OCI-LY7 (cell line): ENCODE data around the gene ATP11A. TPM values are rescaled to one million over a fixed set of nuclear protein-coding genes. Genes with fewer than 3 reads are reported as not detected.

ENCODE experiments used
- BruUV-seq: library from RNA; stranded (reverse); fragments of 400-500 nt; replicated peaks from 2 replicates; lab custom pipeline; 2021; lab: Mats Ljungman, UMichigan
- CTCF ChIA-PET: fragments of 300-600 bp; sonication (Branson Sonifier 250); formaldehyde crosslinking; loops from one replicate; lab custom pipeline; 2022; ENCODE audit warnings: antibody characterized with exemption; ENCODE audit not compliant: unreplicated experiment; lab: Charles Lee
- POLR2A ChIA-PET: fragments of 300-600 bp; sonication (Branson Sonifier 250); formaldehyde crosslinking; loops from one replicate; lab custom pipeline; 2022; ENCODE audit warnings: antibody characterized with exemption; lab: Charles Lee
- DNase-seq: peaks from one replicate; pipeline ENCODE4 v3.0.0-alpha.2; 2015; ENCODE audit warnings: low spot score
- H2AFZ ChIP-seq: fragments of 200-600 bp; sonication (generic), shearing (Covaris generic); 2 replicates; pipeline ENCODE4 v1.6.1; 2014; ENCODE audit warnings: mild to moderate bottlenecking, antibody characterized with exemption, low read length, moderate library complexity
- H3K27ac ChIP-seq: fragments of 200-600 bp; sonication (generic); 2 replicates; pipeline ENCODE4 v1.5.1; 2014; ENCODE audit warnings: mixed run types, low read depth, mild to moderate bottlenecking, moderate library complexity, low read length, inconsistent platforms; ENCODE audit not compliant: poor library complexity, severe bottlenecking
- H3K36me3 ChIP-seq: fragments of 200-600 bp; sonication (generic); 2 replicates; pipeline ENCODE4 v1.6.1; 2014; ENCODE audit warnings: mild to moderate bottlenecking, antibody characterized with exemption, low read length, moderate library complexity, mixed read lengths; ENCODE audit not compliant: insufficient read depth
- H3K4me1 ChIP-seq: fragments of 200-600 bp; sonication (generic); 2 replicates; pipeline ENCODE4 v1.5.1; 2014; ENCODE audit warnings: mild to moderate bottlenecking, low read length; ENCODE audit not compliant: insufficient read depth, poor library complexity, severe bottlenecking
- H3K4me2 ChIP-seq: fragments of 200-600 bp; sonication (generic); 2 replicates; pipeline ENCODE4 v1.6.1; 2014; ENCODE audit warnings: mild to moderate bottlenecking, low read length
- H3K4me3 ChIP-seq: fragments of 200-600 bp; sonication (generic); 2 replicates; pipeline ENCODE4 v1.5.1; 2014; ENCODE audit warnings: mild to moderate bottlenecking, low read depth, low read length; ENCODE audit not compliant: poor library complexity, severe bottlenecking
- H3K79me2 ChIP-seq: fragments of 200-600 bp; sonication (generic); 2 replicates; pipeline ENCODE4 v1.6.1; 2016; ENCODE audit warnings: low read depth, mild to moderate bottlenecking, low read length, moderate library complexity, mixed read lengths; ENCODE audit not compliant: insufficient read depth
- H3K9me2 ChIP-seq: fragments of 200-600 bp; sonication (generic); 2 replicates; pipeline ENCODE4 v1.6.1; 2016; ENCODE audit warnings: mild to moderate bottlenecking, low read length, mixed read lengths; ENCODE audit not compliant: insufficient read depth
- H3K9me3 ChIP-seq: fragments of 200-600 bp; sonication (generic); 2 replicates; pipeline ENCODE4 v1.6.1; 2014; ENCODE audit warnings: mild to moderate bottlenecking, mixed run types, low read length, mixed read lengths
- H4K20me1 ChIP-seq: fragments of 200-600 bp; sonication (generic); 2 replicates; pipeline ENCODE4 v1.6.1; 2014; ENCODE audit warnings: mild to moderate bottlenecking, antibody characterized with exemption, low read length, moderate library complexity, mixed read lengths; ENCODE audit not compliant: insufficient read depth
- CTCF ChIP-seq: fragments of 200-600 bp; sonication (generic); conservative IDR thresholded peaks from 2 replicates; pipeline ENCODE4 v1.5.1; 2014; ENCODE audit warnings: mild to moderate bottlenecking, antibody characterized with exemption, low read length, moderate library complexity, mixed read lengths
- EZH2phosphoT487 ChIP-seq: fragments of 200-600 bp; sonication (generic); IDR thresholded peaks from 2 replicates; pipeline ENCODE4 v1.6.1; 2018; ENCODE audit warnings: low read depth, borderline replicate concordance, mild to moderate bottlenecking, mixed run types, antibody characterized with exemption, low read length, moderate library complexity, mixed read lengths
- intact Hi-C: fragments of 100-400 bp; cut with micrococcal nuclease; formaldehyde crosslinking; loops from one replicate; pipeline ENCODE4 v1.10.0; 2022; ENCODE audit not compliant: unreplicated experiment
- total RNA-seq, 2 experiments: library from RNA; depleted of rRNA in 1 of 2; stranded (reverse); fragments of >200 nt in 1 of 2; shearing (Covaris generic) in 1 of 2; gene quantifications; 2 replicates each; pipeline ENCODE4 v1.2.3, GENCODE V29; 2014 to 2022

ATP11A gene
- total RNA-seq, 2 experiments from 2014 or later = 8.8 to 23.1 TPM

GRCh38 chr13:112653071-112653470, 36.8 kb upstream of the ATP11A start:
- no peak for DNase-seq
- Histone ChIP-seq H4K20me1 (no peaks in the 10 kb centered on the region), H3K4me3 (no peak overlapping the region), H3K27ac (no peak overlapping the region), H3K79me2 (no peaks in the 10 kb centered on the region), H3K4me1 (no peaks in the 10 kb centered on the region), H3K9me2 (no peaks in the 10 kb centered on the region), H3K9me3 (no peaks in the 10 kb centered on the region), H3K4me2 (no peak overlapping the region), H3K36me3 (no peaks in the 10 kb centered on the region), H2AFZ (no peak overlapping the region)
- intact Hi-C loops = no loop called here
- CTCF ChIA-PET = no interaction called here
- no TSS peak for BruUV-seq
- POLR2A ChIA-PET = no interaction called here
- TF ChIP-seq EZH2phosphoT487 (no peak), CTCF (no peak)

- CTCF ChIA-PET = no interaction called here
- no peaks in the 10 kb centered on the region for H3K9me2 ChIP-seq
- no peaks in the 10 kb centered on the region for H3K4me1 ChIP-seq
- H3K4me2 ChIP-seq = no peak overlapping the region
- no peak overlapping the region for H3K4me3 ChIP-seq
- POLR2A ChIA-PET = no interaction called here
- H3K79me2 ChIP-seq = no peaks in the 10 kb centered on the region
- TF ChIP-seq EZH2phosphoT487 (no peak), CTCF (no peak)
- intact Hi-C loops = no loop called here
- no peaks in the 10 kb centered on the region for H3K36me3 ChIP-seq
- no peak overlapping the region for H2AFZ ChIP-seq
- no peak overlapping the region for H3K27ac ChIP-seq
- no TSS peak for BruUV-seq
- DNase-seq = no peak
- no peaks in the 10 kb centered on the region for H3K9me3 ChIP-seq
- H4K20me1 ChIP-seq = no peaks in the 10 kb centered on the region
These were observed 33.9 kb upstream of the ATP11A start for GRCh38 chr13:112655913-112656312.

- Histone ChIP-seq H3K36me3 (no peaks in the 10 kb centered on the region), H2AFZ (peak overlapping the region; percentile 76), H3K9me2 (no peaks in the 10 kb centered on the region), H3K4me1 (no peaks in the 10 kb centered on the region), H4K20me1 (no peaks in the 10 kb centered on the region), H3K9me3 (no peaks in the 10 kb centered on the region), H3K4me3 (no peak overlapping the region), H3K27ac (no peak overlapping the region), H3K4me2 (no peak overlapping the region), H3K79me2 (no peaks in the 10 kb centered on the region)
- no TSS peak for BruUV-seq
- DNase-seq = no peak
- ChIA-PET CTCF (no interaction called here), POLR2A (no interaction called here)
- intact Hi-C loops = no loop called here
- TF ChIP-seq EZH2phosphoT487 (no peak), CTCF (no peak)
These were observed 31.9 kb upstream of the ATP11A start for GRCh38 chr13:112657850-112658445.
